Esophagus muscularis mucosa (tissue), 4 donors: ENCODE measurements around the gene ATE1. TPM values are rescaled to one million over a fixed set of nuclear protein-coding genes. Genes with fewer than 3 reads are reported as not detected.

ENCODE experiments used
- DNase-seq: peaks from one replicate; pipeline ENCODE4 v3.0.0-alpha.2; 2017; ENCODE audit errors: extremely low spot score
- H3K27ac ChIP-seq, 4 donors: fragments of 200-600 bp; sonication (generic); replicated peaks in 1 of 4; 1 replicate in 3 of 4; 2 replicates in 1 of 4; pipeline ENCODE4 v1.5.1; 2016 to 2019; ENCODE audit warnings: mild to moderate bottlenecking in 1 of 4
- H3K27me3 ChIP-seq, 4 donors: fragments of 200-600 bp; sonication (generic); one replicate each; pipeline versions ENCODE4 v1.5.1 to v1.6.0; 2016 to 2019
- H3K36me3 ChIP-seq, 4 donors: fragments of 200-600 bp; sonication (generic); one replicate each; pipeline ENCODE4 v1.5.1; 2016 to 2019
- H3K4me1 ChIP-seq, 4 donors: fragments of 200-600 bp; sonication (generic); one replicate each; pipeline ENCODE4 v1.5.1; 2016 to 2019
- H3K4me3 ChIP-seq, 4 donors: fragments of 200-600 bp; sonication (generic); 1 replicate in 2 of 4; 2 replicates in 2 of 4; pipeline ENCODE4 v1.5.1; 2016 to 2019; ENCODE audit warnings: mild to moderate bottlenecking in 4 of 4, moderate library complexity in 1 of 4
- H3K9me3 ChIP-seq, 4 donors: fragments of 200-600 bp; sonication (generic); 1 replicate in 3 of 4; 2 replicates in 1 of 4; pipeline ENCODE4 v1.5.1; 2016 to 2019
- CTCF ChIP-seq, 3 experiments: fragments of 200-600 bp in 2 of 3; fragments of 450-650 bp in 1 of 3; sonication (generic) in 2 of 3; IDR thresholded peaks; one replicate each; pipeline ENCODE4 v1.5.1; 2017 to 2019; ENCODE audit warnings: antibody characterized with exemption in 3 of 3, mild to moderate bottlenecking in 2 of 3, moderate library complexity in 1 of 3
- EP300 ChIP-seq: sonication (generic); formaldehyde crosslinking; IDR thresholded peaks from one replicate; pipeline ENCODE4 v1.6.1; 2017; ENCODE audit warnings: antibody characterized with exemption
- POLR2A ChIP-seq: fragments of 450-650 bp; IDR thresholded peaks from one replicate; pipeline ENCODE4 v1.6.1; 2017; ENCODE audit warnings: antibody characterized with exemption, moderate library complexity, mild to moderate bottlenecking, low read depth
- POLR2AphosphoS5 ChIP-seq, 2 donors: sonication (generic); formaldehyde crosslinking; IDR thresholded peaks; one replicate each; pipeline ENCODE4 v1.6.1; 2017; ENCODE audit warnings: antibody characterized with exemption in 2 of 2
- WGBS: methylation state at CpG from one replicate; pipeline ENCODE4 v1.1.5; 2018; 5-methylcytosine and 5-hydroxymethylcytosine counted together
- intact Hi-C: fragments of 100-400 bp; cut with DNase I; formaldehyde crosslinking; loops from one replicate; pipeline ENCODE4 v1.15.1; 2023
- small RNA-seq, 3 donors: library from RNA; depleted of rRNA; stranded (forward); fragments of <200 nt; gene quantifications; one replicate each; pipeline ENCODE3, GENCODE V24; 2016
- total RNA-seq, 4 donors: library from RNA; depleted of rRNA; stranded (reverse); fragments of >200 nt; gene quantifications; one replicate each; pipeline versions ENCODE4 v1.1.0 to v1.2.1, GENCODE V29; 2016

Gene ATE1
- total RNA-seq, 4 donors from 2014 or later = 27.8 to 29.5 (median 28.4) TPM

GRCh38 chr10:121692626-121693025 lies 235.2 kb downstream of the ATE1 start:
- H3K4me1 ChIP-seq = peaks cover 0 to under 1% (median 0%) of the 10 kb centered on the region in 4 donors
- H3K27me3 ChIP-seq = no peaks in the 10 kb centered on the region
- H3K27ac ChIP-seq = no peak overlapping the region
- no peak for TF ChIP-seq CTCF (IDR thresholded peaks at IDR 0.05)
- TF ChIP-seq POLR2A = no peak
- no peak for TF ChIP-seq EP300
- no peak for TF ChIP-seq POLR2AphosphoS5 (IDR thresholded peaks at IDR 0.05)
- no peaks in the 10 kb centered on the region for H3K9me3 ChIP-seq
- H3K4me3 ChIP-seq = no peak overlapping the region
- intact Hi-C loops = no loop called here
- no peak for DNase-seq
- WGBS = 75% methylated on average over 10 of the region's 10 CpGs
- no peaks in the 10 kb centered on the region for H3K36me3 ChIP-seq

- no peaks in the 10 kb centered on the region for H3K36me3 ChIP-seq
- no peaks in the 10 kb centered on the region for H3K27me3 ChIP-seq
- H3K4me3 ChIP-seq = no peak overlapping the region
- intact Hi-C loops = no loop called here
- TF ChIP-seq POLR2AphosphoS5 (IDR thresholded peaks at IDR 0.05) = no peak
- no peak for TF ChIP-seq EP300
- WGBS = 78% methylated on average over 3 of the region's 3 CpGs
- H3K9me3 ChIP-seq = no peaks in the 10 kb centered on the region
- no peak for DNase-seq
- peaks cover 0 to 12% (median 6%) of the 10 kb centered on the region in 4 donors for H3K4me1 ChIP-seq
- no peak overlapping the region for H3K27ac ChIP-seq
Measured at GRCh38 chr10:121690970-121691369, 236.9 kb downstream of the ATE1 start.

Small RNA genes within 50 kb of the gene (small RNA-seq; reads per million reads assigned to genes)
- gene RF00019 (0 reads per million in 3 donors), gene RF02219 (0 reads per million in 3 donors)

Other genes with a start within 250 kb of the ATE1 start
- gene NSMCE4A, start 47.2 kb upstream of the ATE1 start, total RNA-seq = 10 to 100 TPM; 63.9 to 96.8 (median 82.0) TPM
- 10 to 100 TPM; 53.7 to 99.4 (median 75.6) TPM for gene TACC2, start 61.1 kb upstream of the ATE1 start, total RNA-seq